ENCODE data around the gene PPDPF. TPM values are rescaled to one million over a fixed set of nuclear protein-coding genes. Genes with fewer than 3 reads are reported as not detected.

Gene PPDPF
- total and polyA plus RNA-seq, 2 of the 8 experiments (the other 6 are each of a cell fraction or from before 2014, with no cell fraction given): 30.5 to 138 TPM

DNA sequence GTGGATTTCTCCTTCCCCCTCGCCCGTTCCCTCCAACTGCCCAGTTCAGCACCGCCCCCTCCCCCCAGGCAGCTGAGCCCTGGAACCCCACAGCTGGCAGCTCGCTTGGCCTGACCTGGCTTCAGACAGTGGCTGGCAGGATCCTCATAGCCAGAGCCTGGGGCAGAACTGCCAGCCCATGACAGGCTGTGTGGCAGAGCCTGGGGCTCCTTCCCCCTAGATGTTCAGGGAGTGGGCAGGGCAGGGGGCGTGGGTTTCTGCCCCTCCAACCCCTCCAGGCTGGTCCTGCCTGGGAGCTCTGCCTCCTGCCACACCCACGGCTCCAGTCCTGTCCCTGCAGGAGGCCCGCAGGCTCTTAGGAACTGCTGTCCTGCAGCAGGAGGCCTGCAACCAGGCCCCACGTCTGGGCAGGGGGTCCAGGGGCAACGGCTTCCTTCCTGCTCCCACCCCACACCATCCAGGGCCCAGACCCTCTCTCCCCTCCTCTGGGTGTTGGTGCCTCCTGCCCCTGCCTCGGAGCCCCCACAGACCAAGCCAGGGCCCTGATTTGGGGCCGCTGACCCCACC lies 38.5 kb upstream of the PPDPF start:
- no peaks in the 10 kb centered on the region for H3K36me3 ChIP-seq (ENCODE audit: control insufficient read depth in 2 of 4, insufficient read depth in 4 of 4, low read length in 3 of 4)
- WGBS, 2 experiments (ENCODE audit: extremely low coverage in 1 of 2, insufficient coverage in 1 of 2, insufficient read length in 1 of 2, insufficient replicate concordance in 2 of 2, low coverage in 1 of 2, low lambda C conversion rate in 2 of 2, missing lambda C conversion rate in 1 of 2): 70% methylated on average over 10 of the region's 11 CpGs; no CpG with 5 or more reads in 1 of the 2 experiments
- ChIA-PET CTCF (ENCODE audit: partially characterized antibody) (interaction anchor here (0.7 to 4.8 kb wide), 7 partner anchors 12 to 252 kb away, joined by 3 to 39 read pairs (median 3); no protein-coding TSS in a partner anchor), POLR2A (ENCODE audit: partially characterized antibody) (interaction anchor here (1.1 to 2.3 kb wide), 3 partner anchors 11 to 21 kb away, joined by 3 to 8 read pairs (median 3); partner anchors contain the start of gene KCNQ2)
- peaks cover 0 to 19% (median 12%) of the 10 kb centered on the region in 4 experiments; a peak in 5 of 7 replicates for H3K4me1 ChIP-seq (replicated peaks in 1 of 4; ENCODE audit: control insufficient read depth in 3 of 4, insufficient read depth in 4 of 4, low read length in 3 of 4)
- H3K9me3 ChIP-seq (ENCODE audit: insufficient read depth in 2 of 2, low read depth in 1 of 2, low read length in 1 of 2): peaks cover 4% of the 10 kb centered on the region in 2 experiments; a peak in 1 of 4 replicates
- H3K4me2 ChIP-seq (ENCODE audit: insufficient read depth in 1 of 2, low read depth in 2 of 2, low read length in 2 of 2): no peak overlapping the region; a peak in 1 of 4 replicates
- H2BK15ac ChIP-seq (ENCODE audit: low read length): no peak overlapping the region
- H2BK20ac ChIP-seq (ENCODE audit: low read length): no peak overlapping the region
- DNase-seq (ENCODE audit: low read depth in 1 of 2, low spot score in 2 of 2) (no peak), FAIRE-seq (no peak)
- H4K91ac ChIP-seq (replicated peaks; ENCODE audit: insufficient read length, low read length): peak overlapping the region; percentile 55
- H3K4ac ChIP-seq (replicated peaks; ENCODE audit: insufficient read length, low read depth, low read length): no peak overlapping the region
- H4K5ac ChIP-seq (ENCODE audit: insufficient read length, low read depth, low read length): no peak overlapping the region
- peak overlapping the region; percentile 50; the same call in 1 of the 2 replicates for H2BK12ac ChIP-seq (ENCODE audit: low read depth, low read length)
- no peak overlapping the region for H3K56ac ChIP-seq (replicated peaks; ENCODE audit: insufficient read length, low read depth, low read length)
- H3K4me3 ChIP-seq (ENCODE audit: extremely low read depth in 1 of 4, insufficient read depth in 2 of 4, low read depth in 3 of 4, low read length in 4 of 4): no peak overlapping the region
- TF ChIP-seq BRCA1 (IDR thresholded peaks at IDR 0.05; ENCODE audit: low read depth, low read length): no peak
- TF ChIP-seq TAF7 (optimal IDR thresholded peaks at IDR 0.05; ENCODE audit: borderline replicate concordance, low read depth, low read length): no peak
- TF ChIP-seq ZNF274 (IDR thresholded peaks at IDR 0.05; ENCODE audit: borderline replicate concordance, extremely low read depth, low read length): no peak
- TF ChIP-seq TBP (IDR thresholded peaks at IDR 0.05; ENCODE audit: low read depth, low read length): no peak
- no peak for TF ChIP-seq ATF2 (IDR thresholded peaks at IDR 0.05; ENCODE audit: low read length)
- no peak for TF ChIP-seq SUZ12 (IDR thresholded peaks at IDR 0.05; ENCODE audit: low read length)
- no peak for TF ChIP-seq BACH1 (IDR thresholded peaks at IDR 0.05; ENCODE audit: low read length)
- TF ChIP-seq CBX8 (IDR thresholded peaks at IDR 0.05; ENCODE audit: borderline replicate concordance, low read depth, low read length): no peak
- TF ChIP-seq HDAC6 (IDR thresholded peaks at IDR 0.05; ENCODE audit: low read depth, low read length): no peak
- no peak for TF ChIP-seq CBX5 (IDR thresholded peaks at IDR 0.05; ENCODE audit: low read depth, low read length)
- TF ChIP-seq SIX5 (IDR thresholded peaks at IDR 0.05; ENCODE audit: low read depth, low read length): no peak
- peak overlapping the region; percentile 13; the same call in 1 of the 2 replicates for H2BK5ac ChIP-seq (ENCODE audit: low read depth, low read length)
- H4K20me1 ChIP-seq (replicated peaks in 1 of 2; ENCODE audit: control insufficient read depth in 1 of 2, insufficient read depth in 2 of 2, low read length in 2 of 2): no peaks in the 10 kb centered on the region
- no peak overlapping the region for H3K9ac ChIP-seq (replicated peaks in 1 of 4; ENCODE audit: extremely low read depth in 1 of 4, low read depth in 3 of 4, low read length in 3 of 4)
- H2AK5ac ChIP-seq (ENCODE audit: low read depth, low read length): no peak overlapping the region
- H3K23me2 ChIP-seq (ENCODE audit: low read depth, low read length): no peaks in the 10 kb centered on the region
- H3K79me2 ChIP-seq (ENCODE audit: control insufficient read depth in 1 of 2, insufficient read depth in 2 of 2, low read length in 2 of 2): no peaks in the 10 kb centered on the region
- no peaks in the 10 kb centered on the region for H3K79me1 ChIP-seq (ENCODE audit: low read depth, low read length)
- H2AFZ ChIP-seq (ENCODE audit: low read length): no peak overlapping the region
- peak overlapping the region; percentile 77; the same call in 1 of the 2 replicates for H4K8ac ChIP-seq (ENCODE audit: extremely low read depth, insufficient read depth, low read length)
- no peak overlapping the region for H3K18ac ChIP-seq (ENCODE audit: extremely low read depth, low read length)
- H3K27me3 ChIP-seq (replicated peaks in 1 of 4; ENCODE audit: control insufficient read depth in 3 of 4, extremely low read depth in 1 of 4, insufficient read depth in 3 of 4, low read length in 3 of 4): no peaks in the 10 kb centered on the region; a peak in 2 of 7 replicates
- H3K14ac ChIP-seq (ENCODE audit: insufficient read length): no peak overlapping the region
- H3K23ac ChIP-seq (ENCODE audit: insufficient read length): no peak overlapping the region
- no peak overlapping the region for H2BK120ac ChIP-seq (replicated peaks; ENCODE audit: low read depth, low read length)
- no peak overlapping the region for H3K27ac ChIP-seq (ENCODE audit: low read depth, low read length)

Data from H1 (cell line).